DMS114 treated with DMSO at 0.1 percent for 48 hours (cell line): ENCODE results near the gene NLGN1.
"Not testable (repeated sequence)": the region's sequence is repeated elsewhere in the genome, so short reads cannot be mapped to it uniquely, and the experiment has no call there.

ENCODE experiments used
- DNase-seq: peaks from one replicate; lab custom pipeline; 2025; ENCODE audit not compliant: unreplicated experiment; lab: John Stamatoyannopoulos, UW

The NLGN1 gene

DNA sequence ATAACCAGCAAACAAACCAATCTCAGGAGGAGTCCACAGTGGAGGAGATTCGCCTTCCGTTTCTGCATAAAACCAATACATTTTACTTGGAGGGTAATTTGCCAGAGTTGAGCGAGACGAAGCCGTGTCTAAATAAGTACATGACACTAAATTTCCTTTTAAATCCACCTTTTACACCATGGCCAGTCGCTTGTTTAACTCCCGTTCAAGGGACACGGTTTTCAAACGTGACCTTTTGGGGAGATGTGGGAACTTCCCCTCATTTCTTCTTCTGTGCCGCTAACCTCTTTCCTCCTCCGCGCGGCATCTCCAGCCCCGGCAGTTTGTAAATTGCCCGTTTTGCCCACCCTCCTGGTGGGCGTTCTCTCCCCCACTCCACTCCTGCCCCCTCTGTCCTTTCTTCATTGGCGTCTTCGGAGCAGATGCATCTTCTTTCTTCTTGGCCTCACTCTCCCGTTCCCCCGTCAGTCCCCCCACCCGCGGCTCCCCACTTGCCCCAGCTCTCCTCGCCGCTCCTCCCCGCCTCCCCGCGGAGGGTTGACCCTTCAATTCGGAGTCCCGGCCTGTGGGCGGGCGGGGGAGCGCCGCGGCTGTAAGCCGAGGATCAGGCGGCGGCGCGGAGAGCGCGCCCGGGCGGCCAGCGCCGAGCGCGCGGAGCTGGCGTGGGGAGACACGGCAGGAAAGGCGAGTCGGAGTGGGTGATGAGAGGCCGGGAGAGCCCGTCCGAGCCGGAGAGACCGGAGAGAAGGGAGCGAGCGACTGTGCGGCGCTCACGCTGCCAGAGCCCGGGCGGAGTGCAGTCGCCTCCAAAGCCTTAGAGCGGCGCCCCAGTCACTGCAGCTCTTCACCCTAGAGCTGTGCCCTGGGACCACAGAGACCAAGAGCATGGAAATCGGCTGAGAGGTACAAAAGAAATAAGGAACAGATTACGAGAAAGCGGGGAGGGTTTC is at the start of gene NLGN1:
TSS of gene NLGN1 (plus strand) at position 584 of the 950 bp plus-strand sequence.
- no peak for DNase-seq

DNA sequence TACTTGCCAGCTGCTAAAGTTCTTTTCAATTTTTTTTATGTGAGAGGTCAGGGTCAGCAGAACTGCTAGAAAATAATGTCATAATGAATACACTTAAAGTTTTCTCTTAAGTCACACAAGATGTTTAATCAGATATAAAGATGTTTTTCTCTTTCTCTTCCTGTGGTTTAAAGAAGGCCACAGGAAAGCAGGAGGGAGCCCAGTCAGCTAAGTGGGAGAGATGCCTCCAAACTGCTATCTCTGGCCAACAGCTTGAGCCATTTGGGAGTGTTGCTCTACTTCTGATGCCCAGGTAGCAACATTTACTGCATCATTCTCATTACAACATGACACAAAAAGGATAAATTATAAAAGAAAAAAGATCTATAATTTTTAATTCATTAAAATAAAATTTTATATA is 45.7 kb upstream of the NLGN1 start:
- no peak for DNase-seq

- not testable (repeated sequence) for DNase-seq
Measured at GRCh38 chr3:173353137-173353536, 44.4 kb upstream of the NLGN1 start.

DNA sequence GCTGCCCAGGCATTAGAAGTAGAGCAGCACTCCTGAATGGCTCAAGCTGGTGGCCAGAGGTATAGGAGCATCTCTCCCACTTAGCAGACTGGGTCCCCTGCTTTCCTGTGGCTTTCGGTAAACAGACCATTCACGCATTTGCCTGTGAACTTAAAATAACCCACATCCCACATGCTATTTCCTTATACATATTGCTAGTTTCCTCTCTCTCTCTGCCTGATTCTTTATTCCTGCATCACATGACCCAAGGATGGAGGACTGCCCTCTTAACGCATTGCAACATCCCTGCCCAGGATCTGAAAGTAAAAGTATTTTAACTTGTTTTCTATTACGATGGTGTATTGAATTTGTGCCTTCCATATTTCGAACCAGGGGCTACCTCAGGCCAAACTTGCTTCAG is 43.4 kb upstream of the NLGN1 start:
- DNase-seq, result no peak

GRCh38 chr3:173371848-173372487 is 25.6 kb upstream of the NLGN1 start:
- DNase-seq, result no peak

DNA sequence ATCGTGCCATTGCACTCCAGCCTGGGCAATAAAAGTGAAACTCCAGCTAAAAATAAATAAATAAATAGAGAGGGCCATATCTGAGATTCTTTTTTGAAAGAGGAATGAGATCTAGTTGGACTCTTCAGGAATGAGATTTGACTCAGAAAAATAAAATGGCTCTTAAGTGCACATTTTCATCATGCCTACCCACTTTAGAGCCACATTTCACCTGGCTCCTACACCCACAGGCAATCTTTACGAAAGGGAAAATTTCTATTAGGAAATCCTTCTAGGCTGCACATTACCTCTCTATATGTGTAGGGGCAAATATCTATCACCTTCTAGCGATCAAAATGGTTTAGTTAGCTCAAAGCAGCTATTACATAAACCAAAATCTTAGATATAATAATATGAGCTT is 16.9 kb upstream of the NLGN1 start:
- DNase-seq, result no peak

- not testable (repeated sequence) for DNase-seq
Measured at GRCh38 chr3:173381936-173382335, 15.6 kb upstream of the NLGN1 start.

DNA sequence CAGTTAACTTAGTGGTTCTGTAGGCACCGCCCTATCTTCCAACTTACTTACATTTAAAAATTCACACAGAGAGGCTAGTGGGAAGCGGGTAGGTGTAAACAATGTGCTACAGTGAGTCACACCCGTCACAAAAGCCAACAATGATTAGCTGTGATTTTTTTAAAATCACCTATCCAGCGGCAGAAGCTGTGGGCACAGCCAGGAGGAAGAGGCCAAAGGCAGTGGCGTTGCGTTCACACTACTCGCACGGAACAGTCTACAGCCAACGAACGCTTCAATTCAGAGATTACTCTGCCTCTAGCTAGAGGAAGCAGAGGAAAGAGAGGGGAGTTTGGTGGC is 2.5 kb upstream of the NLGN1 start:
- no peak for DNase-seq

DNA sequence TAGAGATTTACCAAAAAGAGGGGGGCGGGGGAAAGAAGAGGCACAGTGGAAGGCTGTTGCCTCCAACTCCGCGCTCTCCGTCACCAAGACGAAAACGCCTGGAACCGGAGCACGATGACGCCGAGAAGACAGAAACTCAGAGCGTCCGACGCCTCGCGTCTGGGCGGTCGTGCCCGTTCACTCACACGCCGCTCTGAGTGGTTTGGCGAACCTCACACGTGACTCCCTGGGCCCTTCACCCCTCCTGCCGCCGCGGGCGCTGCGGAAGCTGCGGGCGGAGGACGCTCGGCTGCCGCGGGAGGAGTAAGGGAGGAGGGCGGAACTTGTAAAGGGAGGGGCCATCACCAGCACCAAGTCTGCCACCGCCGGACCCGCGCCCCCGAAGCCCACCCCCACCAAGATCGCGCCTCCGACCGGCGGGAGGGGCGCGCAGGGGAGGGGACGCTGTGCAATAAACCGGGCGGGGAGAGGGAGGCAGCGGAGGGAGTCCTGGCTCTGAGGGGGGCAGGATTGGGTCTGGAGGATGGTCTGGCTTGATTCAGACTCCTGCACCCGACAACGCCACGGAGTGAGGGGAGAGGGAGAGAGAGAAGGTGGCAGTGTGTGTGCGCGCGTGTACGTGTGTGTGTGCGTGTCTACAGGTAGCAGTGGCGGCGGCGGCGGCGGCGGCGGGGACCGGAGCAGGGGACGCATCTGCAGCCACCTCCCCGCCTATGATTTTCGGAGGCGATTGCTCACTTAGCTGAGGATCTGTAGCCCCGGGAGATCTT is 1.9 kb upstream of the NLGN1 start:
- DNase-seq, result peak; percentile 9

GRCh38 chr3:173396191-173397041 is 1.1 kb upstream of the NLGN1 start:
- no peak for DNase-seq

DNA sequence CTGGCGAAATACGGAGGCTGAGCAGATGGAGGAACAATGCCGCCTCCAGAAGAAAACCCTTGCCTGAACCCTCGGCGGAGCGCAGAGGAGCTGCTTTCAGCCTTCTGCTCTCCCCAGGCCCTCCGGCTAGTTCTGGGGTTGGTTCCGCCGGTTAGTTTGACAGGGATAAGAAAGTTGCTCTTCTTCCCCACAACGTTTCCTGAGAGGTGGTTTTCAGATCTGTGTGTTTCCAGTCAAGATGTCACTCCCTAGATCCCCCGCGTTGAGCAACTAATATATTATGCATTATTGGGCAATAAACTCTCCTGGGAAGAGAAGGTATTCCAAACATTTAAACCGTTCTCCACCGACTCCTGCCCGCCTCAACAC is 551 bp downstream of the NLGN1 start:
- no peak for DNase-seq

DNA sequence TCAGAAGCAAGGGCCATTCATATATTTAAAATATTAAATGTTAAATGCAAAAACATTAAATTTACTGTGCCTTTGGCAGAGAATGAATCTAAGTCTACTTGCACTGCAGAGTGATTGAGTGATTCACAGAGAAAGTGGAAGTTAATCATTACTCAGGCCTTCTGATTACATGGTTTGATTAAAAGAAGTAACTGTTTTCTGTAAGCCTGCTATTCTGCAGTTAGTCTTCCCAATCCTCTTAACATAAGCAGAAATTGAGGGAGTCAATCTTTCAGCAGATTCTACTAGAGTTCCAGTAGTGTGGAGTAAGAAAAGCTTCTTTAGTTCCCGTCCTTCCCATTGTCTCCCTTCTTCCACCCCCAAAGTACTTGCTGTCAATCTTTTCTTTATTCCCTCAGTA is 1.5 kb downstream of the NLGN1 start:
- no peak for DNase-seq

- no peak for DNase-seq
Measured at GRCh38 chr3:173401369-173401768, 3.8 kb downstream of the NLGN1 start.

- DNase-seq, result no peak
Measured at GRCh38 chr3:173402656-173403055, 5.1 kb downstream of the NLGN1 start.

DNA sequence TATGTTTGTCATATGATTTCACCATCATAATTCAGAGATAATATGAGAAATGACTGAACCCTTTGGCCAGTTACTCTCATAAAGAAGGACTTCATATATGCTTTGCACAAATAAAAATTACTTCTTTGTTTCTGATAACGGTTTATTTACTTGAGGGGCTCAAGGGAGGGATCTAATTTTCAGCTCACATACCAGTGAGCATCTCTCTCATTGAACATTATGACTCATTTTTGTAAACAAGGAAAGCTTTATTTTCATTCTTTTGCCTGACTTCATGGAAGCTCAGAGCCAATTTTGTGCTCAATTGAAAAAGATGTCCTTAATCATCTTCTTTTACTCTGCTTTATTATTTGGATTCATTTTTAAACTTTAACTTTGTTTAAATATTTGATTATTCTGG is 5.8 kb downstream of the NLGN1 start:
- DNase-seq, result no peak

- no peak for DNase-seq
Measured at GRCh38 chr3:173404156-173404555, 6.6 kb downstream of the NLGN1 start.

GRCh38 chr3:173410436-173410835 is 12.9 kb downstream of the NLGN1 start:
- no peak for DNase-seq

GRCh38 chr3:173410849-173411248 is 13.3 kb downstream of the NLGN1 start:
- DNase-seq, result no peak

DNA sequence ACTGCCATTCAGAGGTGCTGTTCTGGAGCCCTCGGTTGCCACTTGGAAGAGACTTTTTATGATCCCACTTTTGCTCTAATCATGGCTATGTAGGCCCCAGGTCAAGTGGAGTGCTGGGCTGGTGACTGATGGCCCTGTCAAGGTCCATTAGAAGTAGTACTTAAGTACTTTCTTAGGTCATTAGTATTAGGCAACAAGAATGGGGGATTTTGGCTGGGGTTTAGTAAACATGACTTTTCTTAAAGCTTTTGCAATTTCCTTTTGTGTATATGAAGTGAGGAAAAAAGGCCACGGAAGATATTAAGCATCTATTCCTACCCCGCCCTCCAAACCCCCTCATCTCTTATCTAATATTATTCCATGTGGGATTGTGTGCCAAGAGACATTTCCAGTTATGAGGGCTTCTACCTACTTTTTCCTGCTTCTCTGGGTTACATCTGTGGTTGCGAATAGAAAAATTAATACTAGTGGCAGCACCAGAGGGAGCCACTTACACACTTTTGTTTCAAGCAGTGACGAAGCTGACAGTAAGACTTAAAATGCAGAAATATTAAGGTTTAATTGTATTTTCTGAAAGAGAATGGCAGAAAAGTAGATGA is 13.9 kb downstream of the NLGN1 start:
- DNase-seq, result peak; percentile 19

DNA sequence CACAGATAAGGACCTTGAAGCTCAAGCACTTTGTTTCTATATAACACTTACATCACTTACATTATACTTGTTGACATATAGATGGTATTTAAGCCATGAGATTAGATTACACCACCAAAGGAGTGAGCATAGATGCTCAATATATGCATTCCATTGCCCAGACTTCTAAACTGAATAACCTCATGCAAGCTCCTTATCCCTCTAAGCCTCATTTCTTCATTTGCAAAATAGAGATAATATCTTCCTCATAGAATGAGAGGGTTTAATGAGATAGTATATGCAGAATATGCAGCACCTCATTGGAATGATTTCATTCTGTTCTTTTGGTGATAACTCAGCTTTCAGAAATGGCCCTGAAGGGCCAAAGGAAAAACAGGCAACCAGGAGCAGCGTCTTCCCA is 18.5 kb downstream of the NLGN1 start:
- no peak for DNase-seq
